ENCODE results near the gene AOC1. TPM values are rescaled to one million over a fixed set of nuclear protein-coding genes. Genes with fewer than 3 reads are reported as not detected.
"Not testable (repeated sequence)": the region's sequence is repeated elsewhere in the genome, so short reads cannot be mapped to it uniquely, and the experiment has no call there.

Gene AOC1
- total RNA-seq, 1 donor from 2014 or later: not detected

GRCh38 chr7:150909200-150909995 lies 57.1 kb downstream of the AOC1 start:
- DNase-seq (ENCODE audit: extremely low spot score in 2 of 2): no peak
- intact Hi-C loops (cut with DNase I): no loop called here
- H3K27me3 ChIP-seq: no peaks in the 10 kb centered on the region

GRCh38 chr7:150910305-150910995 lies 58.1 kb downstream of the AOC1 start:
- H3K4me3 ChIP-seq; intact Hi-C loops (cut with DNase I); H3K27ac ChIP-seq; DNase-seq (ENCODE audit: extremely low spot score in 2 of 2); H3K27me3 ChIP-seq; H3K4me1 ChIP-seq; H3K36me3 ChIP-seq; H3K9me3 ChIP-seq: not testable (repeated sequence)

More at GRCh38 chr7:150909200-150909995, 57.1 kb downstream of the AOC1 start:
- Histone ChIP-seq H3K27ac (no peak overlapping the region), H3K4me3 (no peak overlapping the region), H3K4me1 (peaks cover under 1% of the 10 kb centered on the region), H3K9me3 (no peaks in the 10 kb centered on the region), H3K36me3 (no peaks in the 10 kb centered on the region)
- TF ChIP-seq POLR2AphosphoS5 (IDR thresholded peaks at IDR 0.05; ENCODE audit: insufficient read depth in 1 of 2, low read depth in 1 of 2): no peak
- TF ChIP-seq CTCF (IDR thresholded peaks at IDR 0.05): no peak
- no peak for TF ChIP-seq POLR2A (IDR thresholded peaks at IDR 0.05)

GRCh38 chr7:150910996-150911422 lies 58.7 kb downstream of the AOC1 start:
- Histone ChIP-seq H3K4me1 (no peaks in the 10 kb centered on the region), H3K4me3 (no peak overlapping the region), H3K9me3 (no peaks in the 10 kb centered on the region), H3K36me3 (no peaks in the 10 kb centered on the region), H3K27ac (no peak overlapping the region), H3K27me3 (no peaks in the 10 kb centered on the region)
- TF ChIP-seq POLR2A (IDR thresholded peaks at IDR 0.05) (no peak), POLR2AphosphoS5 (IDR thresholded peaks at IDR 0.05; ENCODE audit: insufficient read depth in 1 of 2, low read depth in 1 of 2) (no peak), CTCF (IDR thresholded peaks at IDR 0.05) (no peak)
- intact Hi-C loops (cut with DNase I): no loop called here
- no peak for DNase-seq (ENCODE audit: extremely low spot score in 2 of 2)

Other genes starting within 250 kb of the AOC1 start
- 21.4 TPM for gene GIMAP6, start 220.1 kb upstream of the AOC1 start, total RNA-seq
- 9.6 TPM for gene GIMAP2, start 166.8 kb upstream of the AOC1 start, total RNA-seq
- 5.2 TPM for gene GIMAP1, start 135.9 kb upstream of the AOC1 start, total RNA-seq
- gene GIMAP5, start 115.1 kb upstream of the AOC1 start, total RNA-seq: 24.1 TPM
- gene TMEM176B, start 52.2 kb upstream of the AOC1 start, total RNA-seq: 60.6 TPM
- 43.7 TPM for gene TMEM176A, start 51.7 kb upstream of the AOC1 start, total RNA-seq
- gene KCNH2, start 125.8 kb downstream of the AOC1 start, total RNA-seq: 6.4 TPM
- 22.8 TPM for gene NOS3, start 138.5 kb downstream of the AOC1 start, total RNA-seq
- gene ATG9B, start 172.0 kb downstream of the AOC1 start, total RNA-seq: 34.1 TPM
- gene ABCB8, start 175.9 kb downstream of the AOC1 start, total RNA-seq: 38.3 TPM
- gene ASIC3, start 196.0 kb downstream of the AOC1 start, total RNA-seq: 3.7 TPM
- 4.2 TPM for gene CDK5, start 205.4 kb downstream of the AOC1 start, total RNA-seq
- 66.5 TPM for gene SLC4A2, start 207.1 kb downstream of the AOC1 start, total RNA-seq
- 60.2 TPM for gene FASTK, start 228.3 kb downstream of the AOC1 start, total RNA-seq
- 40.3 TPM for gene TMUB1, start 231.0 kb downstream of the AOC1 start, total RNA-seq
- 98.2 TPM for gene AGAP3, start 234.0 kb downstream of the AOC1 start, total RNA-seq

All from vagina (tissue), 2 donors.